Fibroblast of villous mesenchyme (primary cell): ENCODE measurements around the gene SHLD2. TPM values are rescaled to one million over a fixed set of nuclear protein-coding genes. Genes with fewer than 3 reads are reported as not detected.
"Not testable (repeated sequence)": the region's sequence is repeated elsewhere in the genome, so short reads cannot be mapped to it uniquely, and the experiment has no call there.

Experiments
- DNase-seq: peaks from one replicate; pipeline ENCODE4 v3.0.0-alpha.2; 2010; ENCODE audit warnings: low read depth
- H3K4me3 ChIP-seq: 2 replicates; pipeline ENCODE4 v1.5.1; 2011; ENCODE audit warnings: low read depth, mild to moderate bottlenecking, low read length
- CTCF ChIP-seq: IDR thresholded peaks from 2 replicates; pipeline ENCODE4 v1.5.1; 2012; ENCODE audit warnings: low read depth, mild to moderate bottlenecking, low read length; ENCODE audit not compliant: insufficient read depth
- total RNA-seq: library from RNA; depleted of rRNA; stranded (reverse); fragments of >200 nt; gene quantifications from 2 replicates; pipeline ENCODE4 v1.2.3, GENCODE V29; 2012

SHLD2 gene
- total RNA-seq, 1 donor, result 40.6 TPM

GRCh38 chr10:87090779-87091178, 4.2 kb upstream of the SHLD2 start:
- no peak for DNase-seq
- no peak for TF ChIP-seq CTCF
- no peak overlapping the region for H3K4me3 ChIP-seq

DNA sequence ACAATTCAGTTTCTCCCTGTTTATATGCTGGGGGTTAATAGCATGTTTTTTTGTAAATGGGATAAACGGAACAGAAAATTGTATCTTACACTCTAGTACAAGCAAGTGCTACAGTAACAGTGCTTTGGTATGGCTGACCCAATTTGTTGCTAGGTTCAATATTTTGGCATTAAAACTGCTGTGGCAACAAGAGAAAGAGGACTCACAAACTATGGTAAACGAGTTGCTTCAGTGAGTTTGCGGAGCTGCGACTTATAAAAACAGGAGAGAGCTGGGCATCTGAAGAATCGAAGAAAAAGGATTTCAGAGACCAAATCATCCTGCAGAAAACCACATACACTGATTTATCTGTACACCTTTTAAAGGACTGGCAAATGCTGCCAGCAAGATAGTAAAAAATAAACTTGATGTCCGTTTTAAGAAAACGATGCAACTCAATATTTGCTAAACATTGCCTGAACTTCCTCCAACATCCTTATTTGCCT, 2.6 kb upstream of the SHLD2 start:
- no peak for TF ChIP-seq CTCF
- DNase-seq, result peak; percentile 56
- peak overlapping the region; percentile 75 for H3K4me3 ChIP-seq

- TF ChIP-seq CTCF, result no peak
These were observed 2.0 kb upstream of the SHLD2 start for GRCh38 chr10:87092861-87093631.

DNA sequence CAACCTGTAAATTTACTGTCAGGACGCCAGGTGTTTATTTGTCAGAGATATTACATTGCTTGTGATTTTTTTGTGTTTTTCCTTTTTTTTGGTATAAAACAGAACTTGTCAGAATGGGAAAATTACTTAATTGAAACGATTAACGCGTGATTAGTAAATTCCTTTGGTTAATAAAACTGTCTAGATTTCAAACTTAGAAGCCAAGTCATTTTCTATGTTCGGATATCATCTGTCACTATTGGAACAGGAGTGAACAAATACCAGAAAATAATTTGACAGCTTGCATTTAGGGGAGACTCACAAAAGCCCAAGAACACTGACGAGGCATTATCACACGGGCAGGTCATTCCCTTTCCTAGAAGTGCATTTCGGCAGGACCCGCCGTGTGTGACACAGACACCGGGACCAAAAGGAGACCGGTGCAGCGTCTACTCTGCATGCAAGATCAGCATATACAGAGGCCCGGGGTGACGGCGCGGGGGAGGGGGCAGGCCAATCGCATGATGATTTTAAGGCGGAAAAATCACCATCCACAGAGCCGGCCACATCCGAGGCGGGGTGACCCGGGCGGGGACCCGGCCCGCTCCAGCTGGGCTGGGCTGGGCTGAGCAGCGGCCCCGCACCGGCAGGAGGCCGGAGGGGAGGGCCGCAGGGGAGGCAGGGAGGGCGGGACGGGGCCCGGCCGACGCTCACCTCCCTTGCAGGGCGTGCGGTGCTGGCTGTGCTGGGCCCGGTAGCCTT, 1.2 kb upstream of the SHLD2 start:
- TF ChIP-seq CTCF, result no peak
- peak overlapping the region; percentile 75 for H3K4me3 ChIP-seq
- peak; percentile 51 for DNase-seq

More at GRCh38 chr10:87092861-87093631, 2.0 kb upstream of the SHLD2 start:
- peak overlapping the region; percentile 75 for H3K4me3 ChIP-seq
- DNase-seq, result peak; percentile 74

DNA sequence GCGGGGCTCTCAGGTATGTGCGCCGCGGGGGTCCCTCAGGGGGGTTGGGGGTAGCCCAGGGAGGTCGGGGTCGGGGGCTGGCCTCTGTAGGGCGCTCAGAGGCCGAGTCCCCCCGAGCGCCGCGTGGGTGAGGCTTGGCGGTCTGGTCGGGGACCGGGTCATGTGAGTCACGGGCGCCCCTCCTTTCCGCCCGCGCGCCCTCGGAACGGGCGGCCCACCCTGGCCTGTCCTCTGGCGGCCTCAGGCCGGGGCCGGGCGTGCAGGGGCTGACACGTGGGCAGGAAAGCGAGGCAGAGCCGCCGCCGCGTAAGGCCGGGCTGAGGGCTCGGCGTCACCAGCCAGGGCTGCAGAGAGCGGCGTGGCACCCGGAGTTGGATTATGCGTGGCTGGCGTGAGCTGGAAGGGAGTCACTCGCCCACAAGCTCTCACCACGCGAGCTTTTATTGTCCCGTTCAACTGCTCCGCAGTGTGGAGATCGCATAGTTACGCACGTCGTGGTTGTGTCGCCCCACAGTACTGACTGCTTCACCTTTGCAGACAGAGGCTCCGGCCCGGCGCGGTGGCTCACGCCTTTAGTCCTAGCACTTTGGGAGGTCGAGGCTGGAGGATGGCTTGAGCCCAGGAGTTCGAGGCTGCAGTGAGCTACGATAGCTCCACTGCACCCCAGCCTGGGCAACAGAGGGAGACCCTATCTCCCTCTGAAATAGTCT, 385 bp downstream of the SHLD2 start:
- peak; percentile 92 for DNase-seq
- peak overlapping the region; percentile 71 for H3K4me3 ChIP-seq
- no peak for TF ChIP-seq CTCF

DNA sequence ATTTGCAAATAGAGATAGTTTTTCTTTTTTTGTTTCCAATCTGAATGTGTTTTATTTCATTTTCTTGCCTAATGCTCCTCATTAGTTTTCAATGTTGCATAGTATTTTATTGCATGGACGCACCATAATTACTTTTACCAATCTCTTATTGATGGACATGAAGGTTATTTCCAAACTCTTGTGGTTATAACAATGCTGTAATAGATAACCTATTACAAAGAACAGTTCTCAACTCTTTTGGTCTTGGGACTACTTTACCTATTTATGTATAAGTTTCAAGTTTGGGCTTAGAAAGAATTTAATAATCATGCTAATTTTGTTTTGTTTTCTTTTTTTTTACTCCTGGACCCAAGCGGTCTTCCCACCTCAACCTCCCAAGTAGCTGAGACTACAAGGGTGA, 7.0 kb downstream of the SHLD2 start:
- no peak for DNase-seq
- TF ChIP-seq CTCF, result no peak
- no peak overlapping the region for H3K4me3 ChIP-seq

DNA sequence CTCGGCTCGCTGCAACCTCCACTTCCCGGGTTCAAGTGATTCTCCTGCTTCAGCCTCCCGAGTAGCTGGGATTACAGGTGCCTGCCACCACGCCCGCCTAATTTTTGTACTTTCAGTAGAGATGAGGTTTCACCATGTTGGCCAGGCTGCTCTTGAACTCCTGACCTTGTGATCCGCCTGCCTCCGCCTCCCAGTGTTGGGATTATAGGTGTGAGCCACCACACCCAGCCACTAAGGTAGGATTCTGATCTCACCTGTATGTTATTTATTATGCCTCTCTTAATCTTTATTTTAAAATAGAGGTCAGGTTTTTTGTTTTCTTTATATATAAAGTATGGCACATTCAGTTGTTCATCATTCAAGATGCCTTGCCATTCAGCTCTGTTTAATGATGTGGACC, 9.7 kb downstream of the SHLD2 start:
- DNase-seq, H3K4me3 ChIP-seq: not testable (repeated sequence)
